Measurements from ENCODE around the gene HDGF. TPM values are rescaled to one million over a fixed set of nuclear protein-coding genes. Genes with fewer than 3 reads are reported as not detected.

Gene HDGF
- total RNA-seq, 1 donor from 2014 or later: 280 TPM

- Mint-ChIP-seq H3K27me3 (no peaks in the 10 kb centered on the region), H3K9me3 (ENCODE audit: low read depth) (no peaks in the 10 kb centered on the region), H3K4me3 (ENCODE audit: low read depth) (peak overlapping the region; percentile 96), H3K4me1 (ENCODE audit: low read depth) (peaks cover 32% of the 10 kb centered on the region), H3K27ac (peak overlapping the region; percentile 99), H3K36me3 (ENCODE audit: insufficient read depth) (no peaks in the 10 kb centered on the region)
- DNase-seq (ENCODE audit: low spot score, unreplicated experiment): no peak
- TF ChIP-seq CTCF (IDR thresholded peaks at IDR 0.05; ENCODE audit: unreplicated experiment): no peak
Measured at GRCh38 chr1:156752843-156753482, 1.5 kb upstream of the HDGF start.

GRCh38 chr1:156751757-156752481 is 444 bp upstream of the HDGF start:
- TF ChIP-seq CTCF (IDR thresholded peaks at IDR 0.05; ENCODE audit: unreplicated experiment): no peak
- no peaks in the 10 kb centered on the region for H3K9me3 Mint-ChIP-seq (ENCODE audit: low read depth)
- no peaks in the 10 kb centered on the region for H3K36me3 Mint-ChIP-seq (ENCODE audit: insufficient read depth)
- H3K4me3 Mint-ChIP-seq (ENCODE audit: low read depth): peak overlapping the region; percentile 96
- H3K27me3 Mint-ChIP-seq: no peaks in the 10 kb centered on the region
- DNase-seq (ENCODE audit: low spot score, unreplicated experiment): peak; percentile 95
- H3K4me1 Mint-ChIP-seq (ENCODE audit: low read depth): peaks cover 40% of the 10 kb centered on the region
- peak overlapping the region; percentile 99 for H3K27ac Mint-ChIP-seq

GRCh38 chr1:156750711-156751450 is 594 bp downstream of the HDGF start:
- peak overlapping the region; percentile 99 for H3K27ac Mint-ChIP-seq
- no peaks in the 10 kb centered on the region for H3K27me3 Mint-ChIP-seq
- peak; percentile 13 for TF ChIP-seq CTCF (IDR thresholded peaks at IDR 0.05; ENCODE audit: unreplicated experiment)
- H3K4me1 Mint-ChIP-seq (ENCODE audit: low read depth): peaks cover 48% of the 10 kb centered on the region
- no peaks in the 10 kb centered on the region for H3K36me3 Mint-ChIP-seq (ENCODE audit: insufficient read depth)
- no peaks in the 10 kb centered on the region for H3K9me3 Mint-ChIP-seq (ENCODE audit: low read depth)
- H3K4me3 Mint-ChIP-seq (ENCODE audit: low read depth): peak overlapping the region; percentile 93
- peak; percentile 52 for DNase-seq (ENCODE audit: low spot score, unreplicated experiment)

- Mint-ChIP-seq H3K27ac (peak overlapping the region; percentile 99), H3K27me3 (no peaks in the 10 kb centered on the region), H3K9me3 (ENCODE audit: low read depth) (no peaks in the 10 kb centered on the region), H3K4me1 (ENCODE audit: low read depth) (peaks cover 53% of the 10 kb centered on the region), H3K36me3 (ENCODE audit: insufficient read depth) (peaks cover 3% of the 10 kb centered on the region), H3K4me3 (ENCODE audit: low read depth) (peak overlapping the region; percentile 93)
- DNase-seq (ENCODE audit: low spot score, unreplicated experiment): no peak
- no peak for TF ChIP-seq CTCF (IDR thresholded peaks at IDR 0.05; ENCODE audit: unreplicated experiment)
Measured at GRCh38 chr1:156750191-156750672, 1.2 kb downstream of the HDGF start.
